ACC112 (cell line): ENCODE results near the gene DMRT3.

Experiments
- H2AFZ ChIP-seq: fragments of 200-600 bp; sonication (generic); one replicate; pipeline ENCODE4 v1.6.0; 2017; ENCODE audit warnings: antibody characterized with exemption, low read length; ENCODE audit not compliant: unreplicated experiment
- H3K27ac ChIP-seq: fragments of 200-600 bp; sonication (generic); 2 replicates; pipeline ENCODE4 v1.5.1; 2014; ENCODE audit warnings: low read depth, mild to moderate bottlenecking, antibody characterized with exemption, low read length, moderate library complexity
- H3K27me3 ChIP-seq: fragments of 200-600 bp; sonication (generic); 2 replicates; pipeline ENCODE4 v1.6.1; 2014; ENCODE audit warnings: mild to moderate bottlenecking, antibody characterized with exemption, low read length, moderate library complexity, mixed read lengths; ENCODE audit not compliant: insufficient read depth
- H3K36me3 ChIP-seq: fragments of 200-600 bp; sonication (generic); 2 replicates; pipeline ENCODE4 v1.6.1; 2016; ENCODE audit warnings: mild to moderate bottlenecking, antibody characterized with exemption, low read length, moderate library complexity, mixed read lengths; ENCODE audit not compliant: insufficient read depth
- H3K4me1 ChIP-seq: fragments of 200-600 bp; sonication (generic); one replicate; pipeline ENCODE4 v1.6.1; 2016; ENCODE audit warnings: low read length, mixed read lengths; ENCODE audit not compliant: insufficient read depth, unreplicated experiment, control insufficient read depth
- H3K4me3 ChIP-seq: fragments of 200-600 bp; sonication (generic); 2 replicates; pipeline ENCODE4 v1.5.1; 2014; ENCODE audit warnings: mild to moderate bottlenecking, low read depth, low read length
- H3K79me2 ChIP-seq: fragments of 200-600 bp; sonication (generic); one replicate; pipeline ENCODE4 v1.6.0; 2016; ENCODE audit warnings: low read length; ENCODE audit not compliant: control insufficient read depth, unreplicated experiment, insufficient read depth

DMRT3 gene

DNA sequence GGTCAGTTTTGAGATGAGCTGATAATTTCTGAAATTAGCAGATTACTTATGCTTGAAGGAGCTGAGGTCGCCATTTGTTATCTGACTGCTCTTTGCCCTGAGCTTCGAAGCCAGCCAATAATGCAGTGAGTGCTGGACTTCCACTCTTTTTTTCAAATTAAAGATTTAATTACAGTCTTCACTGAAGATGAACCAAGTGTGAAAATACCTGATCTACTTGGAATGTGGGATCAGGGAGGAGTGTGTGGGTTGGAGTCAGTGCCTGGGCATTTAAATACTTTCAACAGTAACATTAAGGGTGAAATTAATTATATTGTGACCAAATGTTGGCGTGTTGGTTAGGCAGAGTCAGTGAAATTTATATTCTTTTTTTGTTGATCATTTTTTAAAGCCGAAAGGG is 23.9 kb upstream of the DMRT3 start:
- H3K4me3 ChIP-seq: no peak overlapping the region
- H3K36me3 ChIP-seq: no peaks in the 10 kb centered on the region
- H3K27me3 ChIP-seq: peaks cover 13% of the 10 kb centered on the region
- H2AFZ ChIP-seq: no peak overlapping the region
- no peak overlapping the region for H3K27ac ChIP-seq
- H3K4me1 ChIP-seq: no peaks in the 10 kb centered on the region
- H3K79me2 ChIP-seq: no peaks in the 10 kb centered on the region

DNA sequence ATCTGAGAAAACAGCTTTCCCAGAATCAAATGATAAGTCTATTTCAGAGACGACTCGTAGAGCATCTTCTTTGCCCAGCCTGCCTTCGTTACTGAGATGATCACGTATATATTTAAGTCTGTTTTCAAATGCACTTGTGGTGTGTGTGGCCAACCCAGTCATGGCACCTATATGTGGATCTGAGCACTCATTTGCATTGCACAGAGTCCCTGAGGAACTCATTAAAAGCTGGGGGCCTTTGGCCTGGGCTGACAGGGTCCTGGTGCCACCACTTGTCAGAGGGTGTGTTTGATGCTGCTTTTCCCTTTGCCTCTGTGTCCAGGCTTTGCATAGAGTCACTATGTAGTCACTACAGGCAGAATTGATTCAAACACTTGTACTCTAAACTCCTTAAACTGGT is 17.4 kb upstream of the DMRT3 start:
- Histone ChIP-seq H3K27me3 (0 out of 2 replicates have a peak, but pooled peaks cover 9% of the 10 kb centered on the region), H3K4me1 (no peaks in the 10 kb centered on the region), H3K36me3 (no peaks in the 10 kb centered on the region), H2AFZ (no peak overlapping the region), H3K79me2 (no peaks in the 10 kb centered on the region), H3K4me3 (no peak overlapping the region), H3K27ac (no peak overlapping the region)

DNA sequence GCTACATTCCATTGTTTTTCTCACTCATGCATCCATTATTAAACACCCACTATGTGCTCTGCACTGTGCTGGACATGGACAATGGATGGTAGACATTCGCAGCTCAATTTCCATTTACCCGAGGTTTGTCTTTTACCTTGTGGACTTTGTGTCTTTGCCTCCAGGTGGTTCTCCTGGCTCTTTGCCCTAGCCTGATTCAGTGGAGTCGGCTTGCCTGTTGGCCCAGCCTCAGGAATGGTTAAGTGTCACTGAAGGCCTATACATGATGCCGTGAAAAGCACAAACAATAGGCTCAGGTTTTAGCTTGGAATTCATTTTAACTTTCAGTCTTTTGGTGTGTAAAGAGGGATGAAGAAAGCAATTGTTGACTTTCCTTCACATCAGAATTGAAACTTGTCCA is 16.5 kb upstream of the DMRT3 start:
- H3K79me2 ChIP-seq: no peaks in the 10 kb centered on the region
- no peak overlapping the region for H2AFZ ChIP-seq
- H3K4me1 ChIP-seq: no peaks in the 10 kb centered on the region
- H3K4me3 ChIP-seq: no peak overlapping the region
- H3K27ac ChIP-seq: no peak overlapping the region
- H3K36me3 ChIP-seq: no peaks in the 10 kb centered on the region
- H3K27me3 ChIP-seq: 0 out of 2 replicates have a peak, but pooled peaks cover 14% of the 10 kb centered on the region

DNA sequence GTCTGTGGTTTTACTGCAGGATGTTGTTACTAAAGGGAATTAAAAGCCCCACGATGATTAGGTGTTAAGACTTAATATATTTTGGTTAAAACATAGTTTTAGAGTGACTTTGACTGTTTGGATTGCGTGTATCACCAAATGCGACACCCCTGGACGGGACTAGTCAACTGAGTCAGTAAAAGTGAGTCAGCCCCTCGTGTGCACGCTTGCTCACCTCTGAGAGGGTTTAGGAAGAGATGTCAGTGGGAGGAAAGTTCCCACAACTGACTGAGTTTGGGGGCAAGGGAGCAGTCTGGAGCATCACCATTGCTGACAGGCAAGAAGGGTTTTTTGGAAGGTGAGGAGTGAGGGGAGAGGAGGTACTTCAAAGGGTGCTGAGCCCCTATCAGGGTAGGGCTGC is 14.4 kb upstream of the DMRT3 start:
- Histone ChIP-seq H3K4me3 (no peak overlapping the region), H3K27ac (no peak overlapping the region), H3K79me2 (no peaks in the 10 kb centered on the region), H3K36me3 (no peaks in the 10 kb centered on the region), H3K4me1 (no peaks in the 10 kb centered on the region), H3K27me3 (peaks cover 33% of the 10 kb centered on the region), H2AFZ (no peak overlapping the region)

DNA sequence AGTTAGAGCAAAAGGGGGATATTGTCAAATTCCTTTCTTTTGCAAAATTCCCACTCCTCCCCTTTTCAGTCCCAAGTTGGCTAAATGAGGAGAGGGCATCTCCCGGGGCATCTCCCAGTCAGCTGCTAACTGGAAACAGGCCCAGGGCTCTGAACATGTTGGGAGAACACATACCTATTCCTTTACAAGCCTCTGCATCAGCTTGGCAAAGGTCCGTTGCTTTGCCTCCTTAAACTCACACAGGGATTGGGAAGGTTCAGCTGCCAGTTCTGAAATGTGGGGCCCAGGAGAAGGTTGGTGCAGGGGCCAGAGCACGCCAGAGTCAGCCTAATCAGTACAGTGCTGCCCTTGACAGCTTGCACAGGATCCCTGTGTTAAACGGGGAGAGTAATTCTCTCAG is 11.0 kb upstream of the DMRT3 start:
- no peaks in the 10 kb centered on the region for H3K79me2 ChIP-seq
- H3K4me1 ChIP-seq: no peaks in the 10 kb centered on the region
- H3K27me3 ChIP-seq: peaks cover 67% of the 10 kb centered on the region
- no peaks in the 10 kb centered on the region for H3K36me3 ChIP-seq
- H3K27ac ChIP-seq: no peak overlapping the region
- no peak overlapping the region for H3K4me3 ChIP-seq
- H2AFZ ChIP-seq: no peak overlapping the region

DNA sequence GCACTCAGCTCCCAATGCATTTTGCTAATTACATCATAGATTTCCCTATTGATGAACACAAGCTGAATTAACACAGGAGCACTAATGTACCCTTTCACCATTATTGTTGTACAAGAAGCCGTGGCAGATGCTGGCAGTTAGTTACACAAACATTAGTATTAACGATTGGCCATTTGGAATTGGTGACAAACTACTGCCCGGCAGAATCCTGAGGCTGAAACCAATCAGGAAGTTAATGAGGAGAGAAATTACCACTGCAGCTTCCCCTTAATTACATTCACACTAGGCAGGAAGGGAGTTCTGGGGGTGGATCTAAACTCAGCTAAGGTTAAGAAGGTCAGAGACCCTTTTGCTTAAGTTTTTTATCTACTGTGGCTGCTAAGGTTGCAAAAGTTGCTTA is 9.6 kb upstream of the DMRT3 start:
- no peaks in the 10 kb centered on the region for H3K36me3 ChIP-seq
- no peak overlapping the region for H3K27ac ChIP-seq
- no peaks in the 10 kb centered on the region for H3K4me1 ChIP-seq
- no peak overlapping the region for H2AFZ ChIP-seq
- no peaks in the 10 kb centered on the region for H3K79me2 ChIP-seq
- H3K4me3 ChIP-seq: no peak overlapping the region
- H3K27me3 ChIP-seq: peaks cover 79% of the 10 kb centered on the region

DNA sequence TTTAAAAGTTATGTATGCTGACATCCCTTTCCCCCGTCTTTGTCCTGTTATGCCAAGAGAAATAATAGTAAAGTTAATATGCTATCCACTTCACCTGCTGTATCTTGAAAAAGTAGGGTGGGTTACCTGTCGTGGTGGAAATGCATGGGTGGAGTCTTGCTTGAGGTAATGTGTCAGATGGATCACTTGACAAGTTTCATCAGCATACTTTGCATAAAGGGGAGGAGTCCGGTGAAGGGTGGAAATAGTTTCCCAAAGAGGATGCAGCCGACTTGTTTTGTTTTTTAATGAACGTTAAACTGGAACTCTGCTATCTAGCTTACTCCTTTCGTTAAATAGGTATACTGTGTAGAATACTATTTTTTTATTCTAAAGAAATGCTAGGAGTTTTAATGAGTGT is 9.0 kb upstream of the DMRT3 start:
- no peak overlapping the region for H3K4me3 ChIP-seq
- H3K79me2 ChIP-seq: no peaks in the 10 kb centered on the region
- H3K27ac ChIP-seq: no peak overlapping the region
- H2AFZ ChIP-seq: no peak overlapping the region
- peaks cover 83% of the 10 kb centered on the region for H3K27me3 ChIP-seq
- no peaks in the 10 kb centered on the region for H3K4me1 ChIP-seq
- H3K36me3 ChIP-seq: no peaks in the 10 kb centered on the region

DNA sequence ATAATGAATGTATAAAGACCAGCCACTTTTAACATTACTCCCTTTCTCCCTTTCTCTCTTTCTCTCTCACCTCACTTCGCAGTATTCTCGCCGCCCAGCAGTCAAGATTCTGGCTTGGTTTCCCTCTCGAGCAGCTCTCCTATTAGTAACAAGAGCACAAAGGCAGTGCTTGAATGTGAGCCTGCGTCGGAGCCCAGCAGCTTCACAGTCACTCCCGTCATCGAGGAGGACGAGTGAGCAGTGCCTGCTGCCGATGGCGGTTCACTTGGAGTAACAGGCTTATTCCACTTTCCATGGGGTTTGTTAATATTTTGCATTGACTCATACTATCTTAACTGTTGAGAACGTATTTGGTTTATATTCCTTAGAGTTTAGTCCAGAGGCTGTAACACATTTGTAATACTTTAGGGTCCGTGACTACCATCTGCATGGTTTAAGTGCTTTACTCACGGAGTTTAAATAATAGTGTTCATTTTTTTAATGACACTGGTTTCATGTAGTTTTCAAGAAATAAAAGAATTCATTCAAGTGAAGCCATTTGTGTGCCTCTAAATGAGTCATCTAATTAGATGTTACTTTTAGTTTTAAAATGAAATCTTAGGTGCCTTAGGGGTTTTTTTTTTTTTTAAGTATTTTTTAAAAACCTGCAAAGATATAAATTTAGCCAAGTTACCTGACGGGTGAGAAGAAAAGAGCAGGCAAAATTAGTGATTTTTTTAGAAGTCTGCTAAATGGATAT is 8.4 kb upstream of the DMRT3 start:
- H2AFZ ChIP-seq: no peak overlapping the region
- no peak overlapping the region for H3K4me3 ChIP-seq
- no peaks in the 10 kb centered on the region for H3K36me3 ChIP-seq
- H3K79me2 ChIP-seq: no peaks in the 10 kb centered on the region
- no peaks in the 10 kb centered on the region for H3K4me1 ChIP-seq
- peaks cover 86% of the 10 kb centered on the region for H3K27me3 ChIP-seq
- H3K27ac ChIP-seq: no peak overlapping the region

DNA sequence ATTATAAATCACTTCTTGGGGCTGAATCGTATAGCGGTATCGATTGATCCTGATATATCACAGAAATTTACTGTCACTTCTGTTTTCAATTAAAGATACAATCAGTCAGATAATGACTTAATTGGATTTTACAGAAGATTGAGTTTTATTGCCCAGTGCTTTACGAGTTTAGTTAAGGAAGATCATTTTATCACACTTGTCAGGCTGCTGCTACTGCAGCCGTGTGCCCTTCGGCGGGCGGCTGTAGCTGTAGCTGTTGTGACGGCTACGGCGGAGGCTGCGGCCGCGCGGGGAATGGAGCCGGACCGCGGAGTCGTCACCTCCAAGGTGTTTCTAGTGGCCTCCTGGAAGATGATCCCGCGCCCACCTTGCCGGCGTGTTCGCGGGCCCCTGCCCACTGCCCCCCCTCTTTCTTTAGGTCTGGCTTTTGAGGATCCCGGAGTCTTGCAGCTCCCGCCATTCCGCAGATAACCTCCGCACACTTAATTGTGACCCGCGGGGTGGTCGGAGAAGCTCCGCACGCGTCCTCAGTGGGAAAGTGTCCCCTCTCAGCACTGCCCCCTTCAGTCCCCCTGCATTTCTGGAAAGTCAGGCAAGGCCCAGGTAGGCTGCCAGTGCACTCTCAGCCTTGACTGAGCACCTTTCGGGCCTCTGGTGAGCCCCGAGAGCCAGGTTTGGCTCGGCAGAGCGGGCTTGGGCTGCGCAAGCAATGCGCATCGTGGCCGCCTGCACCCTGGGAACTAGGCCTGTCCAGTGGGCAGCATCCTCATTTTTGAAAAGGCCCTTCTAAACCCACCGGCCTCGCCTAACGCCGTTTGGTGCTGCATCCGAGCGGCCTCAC is 6.9 kb upstream of the DMRT3 start:
- peaks cover 93% of the 10 kb centered on the region for H3K27me3 ChIP-seq

DNA sequence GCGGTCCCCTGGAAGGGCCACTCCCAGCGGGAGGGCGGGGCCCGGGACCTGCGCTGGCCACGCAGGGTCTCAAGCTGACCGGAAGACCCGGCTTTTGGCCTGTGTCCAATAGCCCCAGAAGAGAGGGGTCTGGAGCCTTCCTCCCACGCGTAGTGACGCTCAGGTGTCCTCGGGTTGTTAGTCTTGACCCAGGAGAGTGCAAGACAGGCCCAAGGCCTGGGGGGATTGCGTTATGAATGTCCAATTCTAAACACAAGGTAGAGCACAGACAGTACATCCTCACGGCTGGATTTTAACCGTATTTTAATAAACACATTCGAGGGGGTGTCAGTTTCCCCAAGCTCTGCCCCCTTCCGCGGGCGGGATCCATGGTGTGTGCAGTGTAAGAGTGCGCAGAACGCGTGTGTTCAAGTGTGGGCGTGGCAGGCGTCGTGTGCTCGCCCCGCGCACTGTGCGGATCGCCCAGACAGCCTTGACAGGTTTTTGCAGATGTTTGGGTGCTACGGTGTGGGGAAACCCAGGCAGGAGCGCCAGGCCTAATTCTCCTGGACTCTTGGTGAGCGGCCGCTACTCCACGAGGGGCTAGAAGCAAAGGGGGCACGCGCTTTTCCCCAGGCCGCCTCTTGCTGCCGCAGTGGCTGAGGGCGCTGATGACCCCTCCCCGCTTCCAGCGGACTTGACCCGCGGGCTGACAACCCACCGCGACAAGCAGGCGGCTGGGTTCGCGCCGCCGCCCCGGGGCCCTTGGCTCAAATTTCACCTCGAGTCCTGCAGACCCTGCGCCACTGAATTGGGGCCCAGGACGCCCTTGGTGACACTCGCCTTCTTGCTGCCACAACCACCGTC is 6.1 kb upstream of the DMRT3 start:
- Histone ChIP-seq H3K79me2 (no peaks in the 10 kb centered on the region), H3K4me1 (no peaks in the 10 kb centered on the region), H3K4me3 (no peak overlapping the region), H3K27ac (no peak overlapping the region), H3K27me3 (peaks cover 93% of the 10 kb centered on the region), H2AFZ (no peak overlapping the region), H3K36me3 (no peaks in the 10 kb centered on the region)

More for the DNA sequence above, 6.9 kb upstream of the DMRT3 start:
- Histone ChIP-seq H3K36me3 (no peaks in the 10 kb centered on the region), H3K4me3 (no peak overlapping the region), H3K4me1 (no peaks in the 10 kb centered on the region), H3K27ac (no peak overlapping the region), H3K79me2 (no peaks in the 10 kb centered on the region), H2AFZ (no peak overlapping the region)
